ENCODE results near the gene UROC1.

The UROC1 gene

GRCh38 chr3:126484662-126485061 is 32.9 kb downstream of the UROC1 start:
- TF ChIP-seq POLR2AphosphoS5 (IDR thresholded peaks at IDR 0.05; ENCODE audit: low read depth, low read length) (no peak), TAF1 (IDR thresholded peaks at IDR 0.05; ENCODE audit: borderline replicate concordance, insufficient read depth, low read length) (no peak), SIN3A (IDR thresholded peaks at IDR 0.05; ENCODE audit: borderline replicate concordance, insufficient read depth, low read length) (no peak), REST (IDR thresholded peaks at IDR 0.05; ENCODE audit: insufficient read depth in 1 of 2, low read depth in 2 of 2, low read length in 2 of 2) (no peak), FOXP2 (optimal IDR thresholded peaks at IDR 0.05; ENCODE audit: borderline replicate concordance, extremely low read depth, extremely low read length, insufficient read depth) (no peak)

- no peak for TF ChIP-seq FOXP2 (optimal IDR thresholded peaks at IDR 0.05; ENCODE audit: borderline replicate concordance, extremely low read depth, extremely low read length, insufficient read depth)
- TF ChIP-seq SIN3A (IDR thresholded peaks at IDR 0.05; ENCODE audit: borderline replicate concordance, insufficient read depth, low read length) = no peak
- no peak for TF ChIP-seq REST (IDR thresholded peaks at IDR 0.05; ENCODE audit: insufficient read depth in 1 of 2, low read depth in 2 of 2, low read length in 2 of 2)
- TF ChIP-seq TAF1 (IDR thresholded peaks at IDR 0.05; ENCODE audit: borderline replicate concordance, insufficient read depth, low read length) = no peak
- no peak for TF ChIP-seq POLR2AphosphoS5 (IDR thresholded peaks at IDR 0.05; ENCODE audit: low read depth, low read length)
Measured at GRCh38 chr3:126484148-126484547, 33.4 kb downstream of the UROC1 start.

- no peak for TF ChIP-seq POLR2AphosphoS5 (IDR thresholded peaks at IDR 0.05; ENCODE audit: low read depth, low read length)
- TF ChIP-seq TAF1 (IDR thresholded peaks at IDR 0.05; ENCODE audit: borderline replicate concordance, insufficient read depth, low read length) = no peak
- TF ChIP-seq SIN3A (IDR thresholded peaks at IDR 0.05; ENCODE audit: borderline replicate concordance, insufficient read depth, low read length) = no peak
- no peak for TF ChIP-seq REST (IDR thresholded peaks at IDR 0.05; ENCODE audit: insufficient read depth in 1 of 2, low read depth in 2 of 2, low read length in 2 of 2)
- no peak for TF ChIP-seq FOXP2 (optimal IDR thresholded peaks at IDR 0.05; ENCODE audit: borderline replicate concordance, extremely low read depth, extremely low read length, insufficient read depth)
Measured at GRCh38 chr3:126483321-126483761, 34.2 kb downstream of the UROC1 start.

GRCh38 chr3:126482503-126483255 is 34.9 kb downstream of the UROC1 start:
- TF ChIP-seq REST (IDR thresholded peaks at IDR 0.05; ENCODE audit: insufficient read depth in 1 of 2, low read depth in 2 of 2, low read length in 2 of 2) (no peak), FOXP2 (optimal IDR thresholded peaks at IDR 0.05; ENCODE audit: borderline replicate concordance, extremely low read depth, extremely low read length, insufficient read depth) (no peak), POLR2AphosphoS5 (IDR thresholded peaks at IDR 0.05; ENCODE audit: low read depth, low read length) (no peak), TAF1 (IDR thresholded peaks at IDR 0.05; ENCODE audit: borderline replicate concordance, insufficient read depth, low read length) (no peak), SIN3A (IDR thresholded peaks at IDR 0.05; ENCODE audit: borderline replicate concordance, insufficient read depth, low read length) (no peak)

Measured in PFSK-1 (cell line).